Mammary epithelial cell (primary cell): ENCODE data around the gene AGR3.

Experiments used
- CTCF ChIP-seq, 2 donors: IDR thresholded peaks in 1 of 2; conservative IDR thresholded peaks in 1 of 2; 2 replicates each; pipeline ENCODE4 v1.5.1; 2011 to 2012; ENCODE audit warnings: inconsistent platforms in 2 of 2, low read length in 2 of 2, mild to moderate bottlenecking in 2 of 2, control low read depth in 1 of 2, low read depth in 1 of 2; ENCODE audit not compliant: insufficient read depth in 1 of 2; ENCODE audit errors: extremely low read depth in 1 of 2
- EZH2 ChIP-seq: IDR thresholded peaks from 2 replicates; pipeline ENCODE4 v1.6.1; 2012; ENCODE audit warnings: low read length, inconsistent platforms, borderline replicate concordance

GRCh38 chr7:16810573-16810972 is 71.2 kb downstream of the AGR3 start:
- TF ChIP-seq EZH2 (no peak), CTCF (conservative IDR thresholded peaks at IDR 0.05 in 1 of 2, IDR thresholded peaks at IDR 0.05 in 1 of 2; ENCODE audit: extremely low read depth in 1 of 2, insufficient read depth in 1 of 2, low read depth in 1 of 2, low read length in 2 of 2) (no peak)
